Sigmoid colon (tissue), 4 donors: ENCODE data around the gene COMP.

ENCODE experiments used
- EP300 ChIP-seq, 4 donors: sonication (generic); formaldehyde crosslinking; IDR thresholded peaks; one replicate each; pipeline ENCODE4 v1.6.1; 2017; ENCODE audit warnings: antibody characterized with exemption in 4 of 4
- POLR2A ChIP-seq, 2 donors: fragments of 450-650 bp; IDR thresholded peaks; one replicate each; pipeline ENCODE4 v1.6.1; 2016; ENCODE audit warnings: antibody characterized with exemption in 2 of 2, mild to moderate bottlenecking in 2 of 2, moderate library complexity in 2 of 2
- POLR2AphosphoS5 ChIP-seq, 4 donors: sonication (generic); formaldehyde crosslinking; IDR thresholded peaks; one replicate each; pipeline ENCODE4 v1.6.1; 2017; ENCODE audit warnings: antibody characterized with exemption in 4 of 4
- TF ChIP-seq, protein P1 (sequence below), 4 experiments: fragments of 450-650 bp in 3 of 4; fragments of 200-600 bp in 1 of 4; IDR thresholded peaks; one replicate each; pipeline ENCODE4 v1.5.1; 2016 to 2019; ENCODE audit warnings: antibody characterized with exemption in 4 of 4, mild to moderate bottlenecking in 3 of 4, moderate library complexity in 2 of 4

DNA sequence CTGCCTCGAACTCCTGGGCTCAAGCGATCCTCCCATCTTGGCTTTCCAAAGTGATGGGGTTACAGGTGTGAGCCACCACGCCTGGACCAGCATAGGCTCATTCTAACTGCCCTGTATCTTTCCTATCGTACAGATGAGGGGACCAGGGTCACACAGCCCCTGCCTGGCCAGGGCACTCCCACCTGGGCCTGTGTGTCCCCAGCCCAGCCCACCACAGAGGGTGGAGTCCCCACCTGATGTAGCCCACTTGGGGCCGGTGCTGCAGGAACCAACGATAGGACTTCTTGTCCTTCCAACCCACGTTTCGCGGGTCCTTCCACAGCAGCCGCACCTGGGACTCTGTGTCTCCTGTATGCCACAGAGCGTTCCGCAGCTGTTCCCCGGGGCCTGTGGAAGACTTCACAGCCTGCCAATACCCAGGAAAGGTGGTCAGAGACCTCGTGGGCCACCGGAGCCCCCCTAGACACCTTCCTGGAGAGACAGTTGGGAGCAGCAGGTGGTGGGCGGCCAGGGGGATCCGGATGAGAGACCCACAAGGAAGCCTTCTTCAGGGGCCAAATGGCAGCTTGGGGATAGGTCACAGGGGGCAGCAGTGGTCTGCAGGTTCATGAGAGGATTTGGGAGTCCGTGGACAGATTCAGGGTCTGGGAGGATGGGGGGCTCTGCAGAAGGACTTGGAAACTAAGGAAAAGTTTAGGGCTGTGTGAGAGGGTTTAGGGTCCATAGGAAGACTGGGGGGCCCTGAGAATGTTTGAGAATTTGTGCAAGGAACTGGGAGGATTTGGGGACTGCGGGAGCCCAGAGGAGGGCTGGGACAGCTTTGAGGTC, 6.9 kb downstream of the COMP start:
- TF ChIP-seq POLR2A (IDR thresholded peaks at IDR 0.05) (no peak), EP300 (IDR thresholded peaks at IDR 0.05) (no peak), POLR2AphosphoS5 (IDR thresholded peaks at IDR 0.05) (no peak)
- TF ChIP-seq, protein P1, sequence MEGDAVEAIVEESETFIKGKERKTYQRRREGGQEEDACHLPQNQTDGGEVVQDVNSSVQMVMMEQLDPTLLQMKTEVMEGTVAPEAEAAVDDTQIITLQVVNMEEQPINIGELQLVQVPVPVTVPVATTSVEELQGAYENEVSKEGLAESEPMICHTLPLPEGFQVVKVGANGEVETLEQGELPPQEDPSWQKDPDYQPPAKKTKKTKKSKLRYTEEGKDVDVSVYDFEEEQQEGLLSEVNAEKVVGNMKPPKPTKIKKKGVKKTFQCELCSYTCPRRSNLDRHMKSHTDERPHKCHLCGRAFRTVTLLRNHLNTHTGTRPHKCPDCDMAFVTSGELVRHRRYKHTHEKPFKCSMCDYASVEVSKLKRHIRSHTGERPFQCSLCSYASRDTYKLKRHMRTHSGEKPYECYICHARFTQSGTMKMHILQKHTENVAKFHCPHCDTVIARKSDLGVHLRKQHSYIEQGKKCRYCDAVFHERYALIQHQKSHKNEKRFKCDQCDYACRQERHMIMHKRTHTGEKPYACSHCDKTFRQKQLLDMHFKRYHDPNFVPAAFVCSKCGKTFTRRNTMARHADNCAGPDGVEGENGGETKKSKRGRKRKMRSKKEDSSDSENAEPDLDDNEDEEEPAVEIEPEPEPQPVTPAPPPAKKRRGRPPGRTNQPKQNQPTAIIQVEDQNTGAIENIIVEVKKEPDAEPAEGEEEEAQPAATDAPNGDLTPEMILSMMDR (IDR thresholded peaks at IDR 0.05): no peak
